Gastrocnemius medialis (tissue), 4 donors: ENCODE measurements around the gene CTSL.

Experiments used
- CTCF ChIP-seq, 5 experiments: fragments of 450-650 bp in 3 of 5; fragments of 200-600 bp in 2 of 5; sonication (generic) in 2 of 5; IDR thresholded peaks in 4 of 5; conservative IDR thresholded peaks in 1 of 5; 1 replicate in 4 of 5; 2 replicates in 1 of 5; pipeline ENCODE4 v1.5.1; 2016 to 2019; ENCODE audit warnings: antibody characterized with exemption in 5 of 5, mild to moderate bottlenecking in 3 of 5, moderate library complexity in 3 of 5
- POLR2A ChIP-seq, 2 donors: fragments of 450-650 bp; IDR thresholded peaks; one replicate each; pipeline ENCODE4 v1.6.1; 2017; ENCODE audit warnings: antibody characterized with exemption in 2 of 2, mild to moderate bottlenecking in 2 of 2, moderate library complexity in 2 of 2

DNA sequence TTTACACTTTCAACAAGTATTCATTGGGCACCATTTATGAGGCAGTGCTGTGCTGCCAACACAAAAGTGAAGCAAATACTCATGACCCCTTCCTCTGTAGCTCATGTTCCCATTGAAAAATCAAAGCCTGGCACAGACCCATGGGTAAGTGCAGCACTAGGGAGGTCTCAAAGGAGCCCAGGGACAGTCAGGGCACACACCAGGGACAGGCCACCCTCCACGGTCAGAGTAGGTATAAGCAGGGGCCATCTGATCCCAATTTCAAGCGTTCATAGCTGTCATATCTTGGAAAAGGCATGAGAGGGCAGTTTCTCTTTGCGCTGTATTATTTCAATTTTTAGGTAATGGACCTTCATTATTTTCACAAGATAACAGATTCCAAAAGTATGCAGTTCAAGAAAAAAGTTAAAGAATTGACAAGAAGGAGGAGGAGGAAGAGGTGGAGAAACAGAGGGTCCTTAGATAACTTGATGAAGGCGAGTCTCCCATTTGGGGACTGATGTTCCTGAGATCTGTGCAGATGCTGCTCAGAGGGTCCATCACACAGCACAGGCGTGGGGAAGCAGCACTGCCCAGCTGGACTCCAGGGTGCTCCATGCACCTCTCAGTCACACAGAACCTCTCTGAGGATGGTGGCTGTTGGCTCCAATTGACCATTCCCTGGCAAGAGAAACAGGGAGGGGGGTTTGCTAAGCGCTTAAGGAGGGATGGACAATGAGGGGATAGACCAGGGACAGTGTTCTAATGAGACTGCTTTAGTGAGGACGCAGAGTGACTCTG is 7.5 kb downstream of the CTSL start:
- TF ChIP-seq CTCF (IDR thresholded peaks at IDR 0.05 in 4 of 5, conservative IDR thresholded peaks at IDR 0.05 in 1 of 5) (no peak), POLR2A (IDR thresholded peaks at IDR 0.05) (no peak)
